ENCODE data around the gene SSMEM1.
"Not testable (repeated sequence)": the region's sequence is repeated elsewhere in the genome, so short reads cannot be mapped to it uniquely, and the experiment has no call there.

Gene SSMEM1

DNA sequence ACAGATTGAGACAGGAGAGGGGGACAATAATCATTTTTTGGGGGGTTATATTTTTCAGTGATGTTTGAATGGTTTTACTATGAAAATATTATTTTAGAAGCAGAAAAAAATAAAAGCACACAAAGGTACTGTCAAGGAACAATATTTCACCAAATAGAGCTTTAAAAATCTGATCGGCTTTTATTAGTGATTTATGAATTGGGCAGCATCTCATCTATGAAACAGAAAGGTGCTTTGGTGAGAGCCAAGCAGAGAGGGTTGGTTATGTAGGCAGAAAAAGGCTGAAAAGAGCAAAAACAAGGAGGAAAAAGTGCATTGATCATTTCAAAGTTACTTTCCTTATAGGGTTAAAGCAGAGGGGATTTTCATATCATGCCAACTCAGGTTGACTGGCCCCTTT is 32.6 kb downstream of the SSMEM1 start:
- no peak for DNase-seq (ENCODE audit: low read depth)
- H3K4me3 ChIP-seq (ENCODE audit: low read depth, low read length): no peak overlapping the region

DNA sequence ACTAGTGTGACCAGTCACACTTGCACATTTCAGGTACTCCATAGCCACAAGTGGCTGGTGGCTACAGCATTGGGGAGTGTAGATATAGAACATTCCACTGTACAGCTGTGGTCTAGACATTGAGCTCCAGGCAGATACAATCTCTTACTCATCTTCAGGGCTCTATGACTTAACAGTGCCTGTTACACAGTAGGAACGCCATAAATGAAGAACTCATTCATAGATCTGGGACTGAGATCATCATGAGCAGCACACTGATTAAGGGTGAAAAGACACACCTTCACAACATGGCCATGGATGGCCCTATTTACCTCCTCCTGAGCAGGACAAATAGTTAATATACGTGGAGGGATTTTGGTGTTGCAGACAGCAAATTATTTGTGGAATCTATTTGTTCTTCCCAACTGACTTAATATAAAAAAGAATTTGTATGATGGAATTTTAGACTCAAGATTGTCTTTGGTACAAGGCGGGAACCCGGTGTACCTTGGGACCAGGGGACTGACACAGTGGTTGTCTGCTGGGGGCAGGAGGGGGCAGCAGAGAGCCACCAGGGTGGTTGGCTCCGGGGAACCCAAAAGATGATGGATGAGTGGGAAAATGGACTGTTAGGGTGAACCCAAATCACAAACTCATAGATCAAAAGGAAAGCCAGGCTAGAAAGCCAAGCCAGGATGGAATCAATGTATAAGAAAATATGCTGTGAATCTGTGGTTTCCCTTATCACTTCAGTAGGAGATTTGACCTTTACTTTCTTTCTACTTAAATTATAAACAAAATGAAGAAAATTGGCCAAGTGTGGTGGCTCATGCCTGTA is 34.7 kb downstream of the SSMEM1 start:
- H3K4me3 ChIP-seq (ENCODE audit: low read depth, low read length): no peak overlapping the region
- DNase-seq (ENCODE audit: low read depth): peak; percentile 5

DNA sequence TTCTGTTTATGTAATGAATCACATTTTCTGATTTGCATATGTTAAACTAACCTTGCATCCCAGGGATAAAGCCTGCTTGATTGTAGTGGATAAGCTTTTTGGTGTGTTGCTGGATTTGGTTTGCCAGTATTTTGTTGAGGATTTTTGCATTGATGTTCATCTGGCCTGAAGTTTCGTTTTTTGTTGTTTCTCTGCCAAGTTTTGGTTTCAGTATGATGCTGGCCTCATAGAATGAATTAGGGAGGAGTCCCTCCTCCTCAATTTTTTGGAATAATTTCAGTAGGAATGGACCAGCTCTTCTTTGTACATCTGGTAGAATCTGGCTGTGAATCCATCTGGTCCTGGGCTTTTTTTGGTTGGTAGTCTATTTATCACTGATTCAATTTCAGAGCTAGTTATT is 35.8 kb downstream of the SSMEM1 start:
- H3K4me3 ChIP-seq (ENCODE audit: low read depth, low read length); DNase-seq (ENCODE audit: low read depth): not testable (repeated sequence)

DNA sequence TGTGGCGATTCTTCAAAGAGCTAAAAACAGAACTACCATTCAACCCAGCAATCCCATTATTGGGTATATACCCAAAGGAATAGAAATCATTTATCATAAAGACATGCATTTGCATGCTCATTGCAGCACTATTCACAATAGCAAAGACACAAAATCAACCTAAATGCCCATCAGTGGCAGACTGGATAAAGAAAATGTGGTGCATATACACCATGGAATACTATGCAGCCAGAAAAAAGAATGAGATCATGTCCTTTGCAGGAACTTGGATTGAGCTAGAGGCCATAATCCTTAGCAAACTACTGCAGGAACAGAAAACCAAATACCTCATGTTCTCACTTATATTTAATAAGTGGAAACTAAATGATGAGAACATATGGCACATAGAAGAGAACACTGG is 38.8 kb downstream of the SSMEM1 start:
- not testable (repeated sequence) for H3K4me3 ChIP-seq (ENCODE audit: low read depth, low read length); DNase-seq (ENCODE audit: low read depth)

DNA sequence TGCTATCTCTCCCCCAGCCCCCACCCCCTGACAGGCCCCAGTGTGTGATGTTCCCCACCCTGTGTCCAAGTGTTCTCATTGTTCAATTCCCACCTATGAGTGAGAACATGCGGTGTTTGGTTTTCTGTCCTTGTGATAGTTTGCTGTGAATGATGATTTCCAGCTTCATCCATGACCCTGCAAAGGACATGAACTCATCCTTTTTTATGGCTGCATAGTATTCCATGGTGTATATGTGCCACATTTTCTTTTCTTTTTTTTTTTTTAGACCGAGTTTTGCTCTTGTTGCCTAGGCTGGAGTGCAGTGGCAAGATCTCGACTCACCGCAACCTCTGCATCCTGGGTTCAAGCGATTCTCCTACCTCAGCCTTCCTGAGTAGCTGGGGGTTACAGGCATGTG is 41.2 kb downstream of the SSMEM1 start:
- not testable (repeated sequence) for DNase-seq (ENCODE audit: low read depth); H3K4me3 ChIP-seq (ENCODE audit: low read depth, low read length)

DNA sequence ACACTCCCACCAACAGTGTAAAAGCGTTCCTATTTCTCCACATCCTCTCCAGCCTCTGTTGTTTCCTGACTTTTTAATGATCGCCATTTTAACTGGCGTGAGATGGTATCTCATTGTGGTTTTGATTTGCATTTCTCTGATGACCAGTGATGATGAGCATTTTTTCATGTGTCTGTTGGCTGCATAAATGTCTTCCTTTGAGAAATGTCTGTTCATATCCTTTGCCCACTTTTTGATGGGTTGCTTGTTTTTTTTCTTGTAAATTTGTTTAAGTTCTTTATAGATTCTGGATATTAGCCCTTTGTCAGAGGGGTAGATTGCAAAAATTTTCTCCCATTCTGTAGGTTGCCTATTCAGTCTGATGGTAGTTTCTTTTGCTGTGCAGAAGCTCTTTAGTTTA is 42.0 kb downstream of the SSMEM1 start:
- H3K4me3 ChIP-seq (ENCODE audit: low read depth, low read length); DNase-seq (ENCODE audit: low read depth): not testable (repeated sequence)

DNA sequence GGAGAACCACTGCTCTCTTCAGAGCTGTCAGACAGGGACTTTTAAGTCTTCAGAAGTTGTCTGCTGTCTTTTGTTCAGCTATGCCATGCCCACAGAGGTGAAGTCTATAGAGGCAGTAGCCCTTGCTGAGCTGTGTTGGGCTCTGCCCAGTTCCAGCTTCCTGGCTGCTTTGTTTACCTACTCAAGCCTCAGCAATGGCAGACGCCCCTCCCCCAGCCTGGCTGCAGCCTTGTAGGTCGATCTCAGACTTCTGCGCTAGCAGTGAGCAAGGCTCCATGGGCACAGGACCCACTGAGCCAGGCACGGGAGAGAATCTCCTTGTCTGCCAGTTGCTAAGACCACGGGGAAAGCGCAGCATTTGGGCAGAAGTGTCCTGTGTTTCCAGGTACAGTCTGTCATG is 46.9 kb downstream of the SSMEM1 start:
- H3K4me3 ChIP-seq (ENCODE audit: low read depth, low read length): no peak overlapping the region
- no peak for DNase-seq (ENCODE audit: low read depth)

DNA sequence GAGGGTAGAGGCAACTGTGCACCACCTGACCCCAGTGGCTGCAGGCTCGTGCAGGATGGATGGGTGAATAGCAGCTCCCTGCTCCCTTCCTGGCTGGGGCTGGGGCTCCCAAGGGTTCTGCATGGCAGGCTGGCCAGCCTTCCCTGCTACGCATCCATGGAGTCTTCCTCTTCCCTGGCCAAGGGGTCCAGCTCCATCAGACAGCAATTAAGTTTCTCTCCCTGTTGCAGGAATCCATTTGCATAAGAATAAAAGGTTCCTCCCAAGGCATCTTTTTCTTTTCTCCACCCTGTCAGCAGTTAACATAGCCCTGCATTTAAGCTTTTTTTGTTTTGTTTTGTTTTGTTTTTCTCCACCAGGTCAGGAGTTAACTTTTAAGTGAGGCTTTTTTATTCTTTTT is 49.0 kb downstream of the SSMEM1 start:
- H3K4me3 ChIP-seq (ENCODE audit: low read depth, low read length): no peak overlapping the region
- DNase-seq (ENCODE audit: low read depth): no peak

DNA sequence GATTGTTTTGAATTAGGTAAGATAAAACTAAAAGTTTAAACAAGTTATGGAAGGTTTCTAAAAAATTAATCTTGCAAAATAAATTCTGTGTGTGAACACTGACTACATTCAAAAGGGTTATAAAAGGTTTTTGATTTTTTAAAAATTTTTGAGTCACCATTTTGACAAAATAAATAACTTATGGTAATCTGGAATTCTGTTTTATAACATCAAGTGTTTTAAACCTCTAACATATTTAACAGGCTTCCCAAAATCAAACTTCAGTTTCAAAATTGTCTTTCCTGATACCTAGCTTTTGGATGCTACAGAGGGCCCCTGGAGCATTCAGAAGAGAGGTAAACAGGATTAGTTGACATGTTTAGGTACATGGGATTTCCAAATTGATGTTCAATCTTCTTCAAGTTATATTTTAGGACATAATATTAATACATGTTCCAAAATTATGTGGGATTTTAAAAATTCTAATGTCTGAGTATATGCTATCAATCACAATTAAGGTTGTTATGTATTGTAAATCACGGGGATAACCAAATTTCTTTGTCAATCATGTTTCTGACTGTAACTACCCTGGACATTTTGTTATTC is 50.9 kb downstream of the SSMEM1 start:
- DNase-seq (ENCODE audit: low read depth): no peak
- no peak overlapping the region for H3K4me3 ChIP-seq (ENCODE audit: low read depth, low read length)

DNA sequence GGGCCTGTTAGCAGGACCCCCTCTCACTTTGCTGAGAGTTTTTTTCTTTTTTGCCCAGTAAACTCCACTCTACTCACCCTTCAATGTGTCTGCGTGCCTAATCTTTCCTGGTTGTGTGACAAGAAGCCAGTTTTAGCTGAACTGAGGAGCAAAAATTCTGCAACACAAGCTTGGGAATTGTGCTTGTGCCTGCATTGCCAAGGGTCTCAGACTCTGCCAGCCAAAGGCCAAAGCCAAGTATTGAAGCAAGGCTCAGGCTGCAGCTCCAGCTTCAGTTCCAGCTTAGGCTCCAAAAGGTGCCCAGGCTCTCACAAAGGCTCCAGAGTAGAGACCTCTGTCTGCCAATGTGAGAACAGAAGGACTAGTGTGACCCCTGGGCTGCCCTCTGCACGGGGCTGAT is 54.8 kb downstream of the SSMEM1 start:
- no peak for DNase-seq (ENCODE audit: low read depth)

DNA sequence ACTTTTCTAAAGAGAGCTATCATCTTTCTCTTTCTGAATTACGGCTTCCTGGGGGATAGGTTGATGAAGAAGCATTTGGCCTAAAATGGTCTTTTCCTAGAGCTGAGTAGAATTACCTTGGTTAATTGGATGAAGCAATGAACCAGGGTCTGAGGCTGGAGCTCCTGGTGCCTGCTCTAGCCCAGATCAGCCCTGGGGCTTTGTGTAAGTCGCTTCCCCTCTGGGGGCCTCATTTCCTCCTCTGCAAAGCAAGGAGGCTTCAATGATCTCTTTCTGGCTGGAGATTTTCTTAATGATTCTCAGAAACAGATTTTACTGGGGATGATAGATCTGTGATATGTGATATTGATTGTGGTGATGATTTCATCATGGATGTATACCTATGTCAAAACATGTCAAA is 55.5 kb downstream of the SSMEM1 start:
- no peak for DNase-seq (ENCODE audit: low read depth)
- H3K4me3 ChIP-seq (ENCODE audit: low read depth, low read length): no peak overlapping the region

More for the DNA sequence above, 54.8 kb downstream of the SSMEM1 start:
- no peak overlapping the region for H3K4me3 ChIP-seq (ENCODE audit: low read depth, low read length)

Data from skeletal muscle cell (primary cell).